Panc1 (cell line): Measurements from ENCODE around the gene ZNF738. TPM values are rescaled to one million over a fixed set of nuclear protein-coding genes. Genes with fewer than 3 reads are reported as not detected.

ENCODE experiments used
- ATAC-seq: fragments of 200-7000 bp; cut with Tn5 transposase; 2 replicates; pipeline ENCODE4 v1.9.1; 2020; ENCODE audit warnings: mild to moderate bottlenecking, moderate library complexity
- BruUV-seq: library from RNA; stranded (reverse); fragments of 400-500 nt; replicated peaks from 2 replicates; lab custom pipeline; 2021; lab: Mats Ljungman, UMichigan
- CTCF ChIA-PET: fragments of 300-600 bp; sonication (Branson Sonifier 250); formaldehyde crosslinking; loops from one replicate; lab custom pipeline; 2022; ENCODE audit warnings: antibody characterized with exemption; lab: Charles Lee
- POLR2A ChIA-PET: fragments of 300-600 bp; sonication (Branson Sonifier 250); formaldehyde crosslinking; loops from one replicate; lab custom pipeline; 2022; ENCODE audit warnings: antibody characterized with exemption; lab: Charles Lee
- DNase-seq: peaks from one replicate; pipeline ENCODE4 v3.0.0-alpha.2; 2010; ENCODE audit warnings: low read depth, low spot score
- H3K27ac ChIP-seq: 2 replicates; pipeline ENCODE4 v1.5.1; 2011; ENCODE audit warnings: mild to moderate bottlenecking, low read length, inconsistent platforms
- H3K27me3 ChIP-seq: fragments of 200-500 bp; sonication (Bioruptor generic); 2 replicates; pipeline ENCODE4 v1.6.0; 2014; ENCODE audit warnings: low read length, inconsistent platforms; ENCODE audit not compliant: control insufficient read depth, insufficient read depth
- H3K36me3 ChIP-seq: fragments of 200-500 bp; sonication (Bioruptor generic); 2 replicates; pipeline ENCODE4 v1.5.1; 2014; ENCODE audit warnings: inconsistent platforms, mild to moderate bottlenecking, low read length, moderate library complexity; ENCODE audit not compliant: control insufficient read depth, insufficient read depth
- H3K4me1 ChIP-seq: 2 replicates; pipeline ENCODE4 v1.5.1; 2011; ENCODE audit warnings: inconsistent platforms, mild to moderate bottlenecking, low read length, moderate library complexity; ENCODE audit not compliant: control insufficient read depth, insufficient read depth
- H3K4me3 ChIP-seq, 2 experiments: 2 replicates each; pipeline ENCODE4 v1.5.1; 2011 to 2012; ENCODE audit warnings: low read depth in 2 of 2, low read length in 2 of 2, mild to moderate bottlenecking in 2 of 2, inconsistent platforms in 1 of 2, moderate library complexity in 1 of 2
- H3K9me3 ChIP-seq: fragments of 200-500 bp; sonication (Bioruptor generic); 2 replicates; pipeline ENCODE4 v1.5.1; 2014; ENCODE audit warnings: low read depth, mild to moderate bottlenecking, inconsistent platforms, low read length, moderate library complexity; ENCODE audit not compliant: control insufficient read depth, insufficient read depth
- CTCF ChIP-seq: fragments of 450-650 bp; IDR thresholded peaks from 2 replicates; pipeline ENCODE4 v1.5.1; 2017; ENCODE audit warnings: mild to moderate bottlenecking
- POLR2AphosphoS5 ChIP-seq: IDR thresholded peaks from 2 replicates; pipeline ENCODE4 v1.6.1; 2012; ENCODE audit warnings: mild to moderate bottlenecking, low read depth, low read length, moderate library complexity
- REST ChIP-seq, 2 experiments: IDR thresholded peaks; 2 replicates each; pipeline ENCODE4 v1.6.1; 2011 to 2012; ENCODE audit warnings: low read depth in 2 of 2, control low read depth in 1 of 2, low read length in 1 of 2, mild to moderate bottlenecking in 1 of 2, moderate library complexity in 1 of 2; ENCODE audit not compliant: insufficient read depth in 1 of 2
- SIN3A ChIP-seq: IDR thresholded peaks from 2 replicates; pipeline ENCODE4 v1.6.1; 2012; ENCODE audit warnings: low read depth, mild to moderate bottlenecking, low read length, moderate library complexity, borderline replicate concordance; ENCODE audit not compliant: insufficient read depth
- TCF7L2 ChIP-seq: IDR thresholded peaks from 2 replicates; pipeline ENCODE4 v1.6.1; 2011; ENCODE audit warnings: mild to moderate bottlenecking, low read depth, low read length, inconsistent platforms
- in situ Hi-C: cut with HindIII; loops from 2 replicates; pipeline ENCODE4 v1.10.0; 2016; ENCODE audit warnings: low sequenced_read_pairs, low pct_unique_long_range_greater_than_20kb
- intact Hi-C: fragments of 100-400 bp; cut with micrococcal nuclease; formaldehyde crosslinking; loops from one replicate; pipeline ENCODE4 v1.10.0; 2022; ENCODE audit not compliant: unreplicated experiment
- total RNA-seq: library from RNA; stranded (reverse); gene quantifications from one replicate; pipeline ENCODE4 v1.2.1, GENCODE V29; 2021; ENCODE audit not compliant: unreplicated experiment

Gene ZNF738
- total RNA-seq, 1 experiment from 2014 or later = 9.7 TPM

- Histone ChIP-seq H3K4me3 (no peak overlapping the region), H3K27ac (no peak overlapping the region), H3K36me3 (no peaks in the 10 kb centered on the region), H3K9me3 (peaks cover 28% of the 10 kb centered on the region; the same call in 1 of the 2 replicates), H3K4me1 (no peaks in the 10 kb centered on the region), H3K27me3 (no peaks in the 10 kb centered on the region)
- intact Hi-C loops (no loop called here), in situ Hi-C loops (no loop called here)
- BruUV-seq = no TSS peak
- CTCF ChIA-PET = interaction anchor here (0.6 kb wide), 1 partner anchor 571 kb away, joined by 3 read pairs; no protein-coding TSS in a partner anchor
- ATAC-seq = no peak
- TF ChIP-seq REST (IDR thresholded peaks at IDR 0.05; ENCODE audit: insufficient read depth in 1 of 2, low read depth in 2 of 2, low read length in 1 of 2) = no peak
- no peak for DNase-seq
- POLR2A ChIA-PET = no interaction called here
These were observed 63.4 kb downstream of the ZNF738 start for GRCh38 chr19:21422244-21422643.

GRCh38 chr19:21423057-21424041 lies 64.5 kb downstream of the ZNF738 start:
- no peak for DNase-seq
- Histone ChIP-seq H3K4me1 (no peaks in the 10 kb centered on the region), H3K36me3 (no peaks in the 10 kb centered on the region), H3K4me3 (no peak overlapping the region), H3K27me3 (no peaks in the 10 kb centered on the region), H3K27ac (no peak overlapping the region), H3K9me3 (peaks cover 28% of the 10 kb centered on the region; the same call in 1 of the 2 replicates)
- ATAC-seq = no peak
- POLR2A ChIA-PET = no interaction called here
- TF ChIP-seq REST (IDR thresholded peaks at IDR 0.05; ENCODE audit: insufficient read depth in 1 of 2, low read depth in 2 of 2, low read length in 1 of 2) (no peak), POLR2AphosphoS5 (no peak), SIN3A (no peak), TCF7L2 (no peak), CTCF (no peak)
- intact Hi-C loops (no loop called here), in situ Hi-C loops (no loop called here)
- CTCF ChIA-PET = no interaction called here
- TSS peak; percentile 18 for BruUV-seq

Other genes starting within 250 kb of the ZNF738 start
- gene ZNF431, start 217.0 kb upstream of the ZNF738 start, total RNA-seq = 10.8 TPM
- gene ZNF708, start 29.6 kb upstream of the ZNF738 start, total RNA-seq = 8.3 TPM
- 8.5 TPM for gene ZNF493, start 38.1 kb downstream of the ZNF738 start, total RNA-seq
- 8.3 TPM for gene ZNF429, start 146.6 kb downstream of the ZNF738 start, total RNA-seq